ENCODE measurements around the gene TSPYL1.
"Not testable (repeated sequence)": the region's sequence is repeated elsewhere in the genome, so short reads cannot be mapped to it uniquely, and the experiment has no call there.

Gene TSPYL1

DNA sequence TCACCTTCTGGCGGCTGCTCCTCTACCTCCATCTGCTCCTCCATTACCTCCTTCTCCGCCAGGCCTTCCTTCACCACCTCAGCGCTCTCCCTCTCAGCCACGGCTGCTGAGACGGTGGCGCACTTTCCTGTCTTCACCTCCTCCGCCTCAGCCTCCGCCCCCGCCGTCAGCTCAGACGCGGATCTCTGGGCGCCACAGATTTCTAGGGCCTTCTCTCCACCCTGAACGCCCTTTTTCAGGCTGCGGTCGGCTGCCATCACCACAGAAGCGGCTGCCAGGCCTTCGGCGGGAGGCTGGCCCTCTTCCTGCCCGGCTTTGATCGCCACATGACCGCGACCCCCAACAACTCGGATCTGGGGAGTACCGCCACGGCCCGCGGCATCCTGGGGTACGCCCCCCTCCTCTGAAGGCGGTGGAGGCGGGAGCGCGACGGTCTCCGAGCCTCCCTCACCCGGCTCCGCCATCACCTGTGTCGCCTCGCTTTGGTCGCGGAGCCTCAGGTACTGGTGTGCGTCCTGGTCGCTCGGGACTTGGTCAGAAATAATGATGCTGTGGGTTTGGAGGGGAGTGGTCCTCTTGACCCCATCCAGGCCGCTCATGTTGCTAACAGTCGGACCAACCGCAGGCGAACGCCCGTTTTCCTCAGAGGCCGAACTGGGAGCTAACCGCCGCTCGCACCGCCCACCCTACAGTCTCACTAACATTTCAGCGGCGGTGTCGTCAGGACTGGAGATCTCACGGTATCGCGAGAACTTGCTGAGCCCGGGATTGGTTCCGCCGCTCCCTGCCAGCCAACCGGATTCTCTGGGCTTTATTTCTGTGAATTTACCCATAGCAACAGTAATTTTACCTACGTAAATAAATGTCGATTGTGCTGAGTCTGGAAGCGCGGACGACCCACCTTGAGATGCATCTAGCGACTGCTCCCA is at the start of gene TSPYL1:
Gene TSPYL1 (minus strand): TSS at position 699 of the 929 bp plus-strand sequence. CDS start 100 bp downstream, at position 599.
- FAIRE-seq (peak; percentile 58), DNase-seq (ENCODE audit: insufficient read length, low spot score) (peak; percentile 49)
- peak; percentile 87 for TF ChIP-seq POLR2A (IDR thresholded peaks at IDR 0.05; ENCODE audit: low read depth, low read length)

DNA sequence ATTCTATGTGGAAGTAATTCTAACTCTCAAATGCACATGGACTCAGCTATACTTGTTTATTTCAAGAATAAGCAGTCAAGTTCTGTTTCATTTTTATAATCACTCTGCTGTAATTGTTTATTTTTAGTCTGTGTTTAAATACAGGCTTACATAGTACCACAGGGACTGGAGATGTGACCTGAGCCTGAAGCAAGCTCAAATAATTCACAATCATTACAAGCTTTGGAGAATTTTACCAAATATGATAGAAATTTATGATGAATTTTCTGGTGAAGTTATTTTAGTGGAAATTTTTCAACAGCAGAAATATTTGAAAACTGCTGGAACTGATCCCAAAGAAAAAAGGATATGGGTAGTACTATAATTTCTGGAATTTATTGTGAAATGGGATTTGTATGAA is 49.4 kb upstream of the TSPYL1 start:
- no peak for DNase-seq (ENCODE audit: insufficient read length, low spot score)
- no peak for FAIRE-seq
- TF ChIP-seq POLR2A (IDR thresholded peaks at IDR 0.05; ENCODE audit: low read depth, low read length): no peak

DNA sequence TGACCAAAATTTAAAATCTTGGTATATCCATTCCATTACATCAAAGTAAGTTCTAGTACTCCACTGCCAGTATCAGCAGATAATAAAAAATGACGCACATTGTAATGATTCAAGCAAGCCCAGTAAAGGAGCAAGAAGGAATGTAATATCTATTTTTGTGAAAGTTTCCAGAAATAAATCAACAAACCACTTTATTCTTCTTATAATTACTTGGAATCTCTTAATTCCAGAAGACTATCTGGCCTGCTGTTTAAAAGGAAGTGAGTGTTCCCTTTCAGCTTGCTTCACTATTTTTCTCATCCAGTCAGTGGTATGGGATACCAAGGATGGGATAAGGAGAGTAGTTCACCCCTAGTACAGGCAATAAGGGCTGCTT is 48.8 kb upstream of the TSPYL1 start:
- FAIRE-seq: no peak
- no peak for DNase-seq (ENCODE audit: insufficient read length, low spot score)
- no peak for TF ChIP-seq POLR2A (IDR thresholded peaks at IDR 0.05; ENCODE audit: low read depth, low read length)

DNA sequence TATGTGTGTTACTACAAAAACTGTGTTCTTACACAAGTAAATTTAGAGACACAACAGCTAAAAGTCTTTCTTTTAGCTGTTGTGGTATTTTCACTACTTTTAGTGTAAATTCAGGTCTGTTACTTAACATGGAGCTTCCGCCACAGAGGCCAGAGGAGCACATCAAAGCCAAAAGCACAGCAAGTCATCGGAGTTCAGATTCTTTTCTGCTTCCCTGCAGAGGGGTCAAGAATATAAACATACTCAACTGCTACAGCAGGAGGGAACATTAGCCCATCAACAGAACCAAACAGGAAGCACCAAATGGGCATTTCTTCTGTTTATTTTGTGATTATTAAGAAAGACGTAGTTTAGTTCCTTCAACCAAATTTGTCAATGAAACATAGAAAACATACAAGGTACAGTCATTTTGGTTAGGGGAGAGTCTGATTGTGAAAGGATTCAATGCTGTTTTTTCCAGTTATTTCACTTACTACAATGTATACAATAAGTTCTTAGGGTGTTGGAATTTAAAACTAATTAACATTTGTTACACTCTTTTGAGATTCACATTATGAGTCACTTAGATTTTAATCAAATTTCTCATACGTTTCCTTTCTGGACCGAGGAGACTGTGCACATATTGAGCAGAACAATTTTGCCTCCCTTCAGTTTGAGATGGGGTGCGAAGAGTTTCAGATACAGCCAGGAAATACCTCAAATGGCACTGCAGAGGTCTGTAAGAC is 48.2 kb upstream of the TSPYL1 start:
- FAIRE-seq (no peak), DNase-seq (ENCODE audit: insufficient read length, low spot score) (no peak)
- no peak for TF ChIP-seq POLR2A (IDR thresholded peaks at IDR 0.05; ENCODE audit: low read depth, low read length)

DNA sequence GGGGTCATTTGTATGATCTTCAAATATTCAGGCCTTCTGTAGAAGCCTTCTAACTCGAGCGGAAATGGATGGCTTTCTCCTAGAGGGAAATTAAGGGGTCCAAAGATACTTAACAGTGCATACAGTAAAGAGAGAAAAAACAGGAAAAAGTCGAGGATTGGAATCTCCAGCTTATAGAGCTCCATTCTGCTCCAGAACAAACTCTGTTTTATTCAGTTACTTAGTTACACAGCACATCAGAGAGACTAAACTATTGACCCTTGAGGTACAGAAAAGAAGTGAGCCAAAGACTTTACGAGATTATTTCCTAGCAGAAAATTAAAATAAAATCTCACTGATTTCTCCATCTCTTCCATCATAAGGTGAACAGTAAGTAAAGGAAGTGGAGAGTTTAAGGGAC is 47.3 kb upstream of the TSPYL1 start:
- DNase-seq (ENCODE audit: insufficient read length, low spot score) (no peak), FAIRE-seq (no peak)
- TF ChIP-seq POLR2A (IDR thresholded peaks at IDR 0.05; ENCODE audit: low read depth, low read length): no peak

DNA sequence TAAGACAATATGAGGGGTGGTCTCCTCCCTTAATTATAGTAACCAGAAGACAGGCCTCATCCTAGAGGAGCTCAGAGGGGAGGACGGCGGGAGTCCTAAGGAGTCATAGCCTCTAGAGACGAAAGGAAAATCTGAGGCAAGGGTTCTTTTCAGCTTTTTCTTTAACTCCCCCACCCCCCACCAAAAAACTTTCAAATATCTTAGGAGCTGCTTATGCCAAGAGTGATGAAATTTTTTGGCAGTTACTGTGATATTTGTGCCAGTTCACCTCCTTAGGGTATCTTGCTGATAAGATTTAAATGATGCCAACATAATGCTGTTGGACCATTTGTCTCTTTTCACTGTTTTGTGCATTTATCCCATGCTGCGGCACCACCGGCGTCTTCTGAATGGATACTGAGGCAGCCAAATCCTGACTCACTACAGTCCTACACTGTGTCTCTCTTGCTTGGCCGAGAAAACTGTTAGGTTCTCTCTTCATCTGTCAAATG is 46.5 kb upstream of the TSPYL1 start:
- no peak for TF ChIP-seq POLR2A (IDR thresholded peaks at IDR 0.05; ENCODE audit: low read depth, low read length)
- FAIRE-seq: no peak
- DNase-seq (ENCODE audit: insufficient read length, low spot score): no peak

DNA sequence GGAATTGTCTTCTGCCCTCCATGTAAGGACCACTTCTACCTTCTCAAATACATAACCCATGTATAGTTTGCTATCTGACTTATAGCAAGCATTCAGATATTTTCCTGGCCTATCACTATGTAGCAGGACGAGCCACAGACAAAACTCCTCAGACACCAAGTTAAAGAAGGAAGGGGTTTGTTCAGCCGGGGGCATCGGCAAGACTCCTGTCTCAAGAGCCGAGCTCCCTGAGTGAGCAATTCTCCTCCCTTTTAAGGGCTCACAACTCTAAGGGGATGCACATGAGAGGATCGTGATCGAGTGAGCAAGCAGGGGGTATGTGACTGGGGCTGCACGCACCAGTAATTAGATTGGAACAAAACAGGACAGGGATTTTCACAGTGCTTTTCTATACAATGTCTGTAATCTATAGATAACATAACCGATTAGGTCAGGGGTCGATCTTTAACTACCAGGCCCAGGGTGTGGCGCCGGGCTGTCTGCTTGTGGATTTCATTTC is 46.0 kb upstream of the TSPYL1 start:
- not testable (repeated sequence) for DNase-seq (ENCODE audit: insufficient read length, low spot score); FAIRE-seq

DNA sequence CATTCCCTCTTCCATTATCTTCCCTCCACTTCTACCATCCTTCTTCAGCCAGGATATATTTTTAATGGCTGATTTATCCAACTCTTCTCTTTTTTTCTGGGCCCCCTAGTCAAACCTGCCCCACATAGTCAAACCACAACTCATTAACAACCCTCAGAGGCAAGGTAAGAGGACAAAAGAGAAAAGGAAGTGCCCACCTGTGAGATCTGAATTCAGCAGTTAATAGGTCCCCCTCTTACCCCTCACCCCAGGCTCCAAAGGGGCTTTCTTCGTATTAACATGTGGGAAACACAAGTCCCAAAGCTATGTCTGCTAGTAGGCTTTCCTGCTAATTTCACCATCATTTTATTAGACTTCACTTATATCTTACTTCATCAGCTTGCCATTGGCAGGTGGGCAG is 44.1 kb upstream of the TSPYL1 start:
- no peak for DNase-seq (ENCODE audit: insufficient read length, low spot score)
- no peak for TF ChIP-seq POLR2A (IDR thresholded peaks at IDR 0.05; ENCODE audit: low read depth, low read length)
- no peak for FAIRE-seq

DNA sequence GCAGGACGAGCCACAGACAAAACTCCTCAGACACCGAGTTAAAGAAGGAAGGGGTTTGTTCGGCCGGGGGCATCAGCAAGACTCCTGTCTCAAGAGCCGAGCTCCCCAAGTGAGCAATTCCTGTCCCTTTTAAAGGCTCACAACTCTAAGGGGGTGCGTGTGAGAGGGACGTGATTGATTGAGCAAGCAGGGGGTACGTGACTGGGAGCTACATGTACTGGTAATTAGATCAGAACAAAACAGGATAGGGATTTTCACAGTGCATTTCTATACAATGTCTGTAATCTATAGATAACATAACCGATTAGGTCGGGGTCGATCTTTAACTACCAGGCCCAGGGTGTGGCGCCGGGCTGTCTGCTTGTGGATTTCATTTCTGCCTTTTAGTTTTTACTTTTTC is 42.2 kb upstream of the TSPYL1 start:
- DNase-seq (ENCODE audit: insufficient read length, low spot score); FAIRE-seq: not testable (repeated sequence)

DNA sequence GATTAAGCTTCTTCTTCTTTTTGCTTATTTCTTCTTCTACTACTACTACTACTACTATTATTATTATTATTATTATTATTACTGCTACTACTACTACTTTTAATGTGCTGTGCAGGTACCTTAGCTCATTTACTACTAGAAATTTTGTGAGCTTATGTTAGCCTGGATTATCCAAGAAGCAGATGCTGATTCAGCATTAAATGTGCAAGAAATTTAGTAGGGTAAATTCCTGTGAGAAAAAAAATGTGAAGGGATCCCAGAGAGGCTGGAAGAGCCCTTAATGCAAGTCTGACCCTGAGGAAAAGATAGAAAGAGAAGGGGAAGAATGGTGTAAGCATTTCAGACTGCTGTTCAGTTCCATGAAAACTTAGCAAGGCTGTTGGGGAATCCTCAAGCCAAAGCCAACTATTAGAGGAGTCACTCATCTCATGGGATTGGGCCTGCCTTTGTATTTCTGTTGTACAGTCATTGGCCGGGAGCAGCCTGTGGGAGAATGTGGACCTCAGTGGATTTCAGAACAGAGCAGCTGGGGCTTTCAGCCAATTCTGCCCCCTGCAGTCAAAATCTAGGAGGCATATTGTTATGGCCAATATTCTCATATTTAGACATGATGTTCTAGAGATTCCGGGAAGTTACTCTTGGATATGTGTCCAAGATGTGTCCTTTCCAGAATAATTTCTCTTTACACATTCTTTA is 37.2 kb upstream of the TSPYL1 start:
- DNase-seq (ENCODE audit: insufficient read length, low spot score): no peak
- no peak for FAIRE-seq
- no peak for TF ChIP-seq POLR2A (IDR thresholded peaks at IDR 0.05; ENCODE audit: low read depth, low read length)

DNA sequence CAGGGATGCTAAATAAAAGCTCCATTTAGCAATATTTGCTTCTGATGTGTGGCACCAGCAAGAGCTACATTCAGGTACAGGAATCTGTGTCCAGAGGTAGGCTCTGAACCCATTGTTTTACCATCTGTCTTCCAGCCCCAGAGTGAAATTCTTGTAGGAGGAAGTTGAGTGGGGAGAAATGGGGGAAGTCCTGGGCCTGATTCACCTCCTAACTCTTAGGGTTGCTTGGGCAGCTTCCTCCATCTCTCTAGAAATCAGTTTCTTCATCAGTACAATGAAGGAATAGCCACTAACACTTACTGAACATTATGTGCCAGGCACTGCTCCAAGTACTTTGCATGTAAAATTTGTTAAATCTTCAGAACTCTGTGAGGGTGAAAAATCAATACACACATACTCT is 35.1 kb upstream of the TSPYL1 start:
- TF ChIP-seq POLR2A (IDR thresholded peaks at IDR 0.05; ENCODE audit: low read depth, low read length): no peak
- FAIRE-seq (no peak), DNase-seq (ENCODE audit: insufficient read length, low spot score) (no peak)

DNA sequence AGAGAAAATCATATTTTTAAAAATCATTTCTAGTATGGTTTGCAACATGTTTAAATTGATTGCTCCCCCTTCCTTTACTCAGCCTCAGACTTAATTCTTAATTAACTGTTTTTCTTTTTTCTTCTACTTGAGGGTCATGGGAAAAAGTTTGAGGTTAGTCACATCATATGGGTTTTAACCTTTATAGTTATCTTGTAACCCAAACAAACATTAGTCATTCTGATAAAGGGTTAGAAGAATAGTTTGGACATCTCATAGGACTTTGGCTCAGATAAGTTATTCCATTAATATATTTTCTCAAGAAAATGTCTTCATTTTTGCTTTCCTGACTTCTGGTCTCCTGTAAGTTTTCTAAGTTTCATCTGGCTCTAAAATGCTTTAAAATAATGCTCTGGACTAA is 34.5 kb upstream of the TSPYL1 start:
- no peak for TF ChIP-seq POLR2A (IDR thresholded peaks at IDR 0.05; ENCODE audit: low read depth, low read length)
- DNase-seq (ENCODE audit: insufficient read length, low spot score) (no peak), FAIRE-seq (no peak)

DNA sequence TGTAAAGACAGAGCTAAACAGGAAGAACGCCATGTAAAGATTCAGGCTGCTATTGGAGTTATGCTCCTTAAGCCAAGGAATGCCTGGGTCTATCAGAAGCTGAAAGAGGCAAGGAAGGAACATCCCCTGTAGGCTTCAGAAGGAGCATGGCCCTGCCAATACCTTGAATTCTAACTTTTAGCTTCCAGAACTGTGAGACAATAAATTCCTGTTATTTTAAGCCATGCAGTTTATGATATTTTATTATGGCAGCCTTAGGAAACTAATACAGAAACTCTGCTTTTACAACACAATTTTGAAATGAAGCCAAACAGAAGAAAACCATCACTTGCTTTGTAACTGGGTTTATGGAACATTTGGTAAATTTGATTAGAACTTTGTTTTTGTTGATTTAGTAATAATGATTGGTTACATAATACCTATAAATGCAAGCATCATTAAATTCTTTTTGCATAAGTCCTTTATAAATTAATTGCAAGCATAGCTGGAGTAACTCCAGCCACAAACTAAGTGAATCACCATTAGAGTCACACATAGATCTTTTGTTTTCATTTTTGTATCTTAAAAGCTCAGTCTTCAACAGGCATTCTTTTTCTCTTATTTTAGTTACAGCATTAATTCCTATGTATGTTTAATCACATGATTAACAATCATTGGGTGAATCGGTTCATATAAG is 33.5 kb upstream of the TSPYL1 start:
- DNase-seq (ENCODE audit: insufficient read length, low spot score): no peak
- FAIRE-seq: no peak

More for the DNA sequence above, 33.5 kb upstream of the TSPYL1 start:
- no peak for TF ChIP-seq POLR2A (IDR thresholded peaks at IDR 0.05; ENCODE audit: low read depth, low read length)
